GM12891 (cell line): Measurements from ENCODE around the gene FCGR2B. TPM values are rescaled to one million over a fixed set of nuclear protein-coding genes. Genes with fewer than 3 reads are reported as not detected.
A peak's percentile ranks its signal among the peaks of the same experiment; 100 is the strongest.
"Not testable (repeated sequence)": the region's sequence is repeated elsewhere in the genome, so short reads cannot be mapped to it uniquely, and the experiment has no call there.

Source experiments
- DNase-seq: peaks from one replicate; pipeline ENCODE4 v3.0.0; 2011; ENCODE audit warnings: low spot score; ENCODE audit not compliant: insufficient read length
- FAIRE-seq: peaks from 2 replicates; lab custom pipeline; 2011; peaks lifted over from hg19 to GRCh38; lab: Jason Lieb, UNC
- PAX5 ChIP-seq: IDR thresholded peaks from 2 replicates; pipeline ENCODE4 v1.6.1; 2011; ENCODE audit warnings: low read length, moderate library complexity, mild to moderate bottlenecking; ENCODE audit not compliant: insufficient read depth, severe bottlenecking
- POLR2A ChIP-seq: IDR thresholded peaks from 2 replicates; pipeline ENCODE4 v1.6.1; 2011; ENCODE audit warnings: low read depth, low read length, control low read depth
- POLR2AphosphoS5 ChIP-seq: IDR thresholded peaks from 2 replicates; pipeline ENCODE4 v1.6.1; 2011; ENCODE audit warnings: low read depth, low read length, control low read depth
- POU2F2 ChIP-seq: IDR thresholded peaks from 2 replicates; pipeline ENCODE4 v1.6.1; 2011; ENCODE audit warnings: low read depth, mild to moderate bottlenecking, control low read depth, low read length, moderate library complexity
- SPI1 ChIP-seq: IDR thresholded peaks from 2 replicates; pipeline ENCODE4 v1.6.1; 2011; ENCODE audit warnings: low read depth, low read length, control low read depth
- TAF1 ChIP-seq: IDR thresholded peaks from 2 replicates; pipeline ENCODE4 v1.6.1; 2011; ENCODE audit warnings: low read depth, low read length, control low read depth
- polyA plus RNA-seq: library from polyadenylated mRNA; unstranded; fragments of >200 nt; gene quantifications from one replicate; pipeline ENCODE4 v1.2.1, GENCODE V29; 2012; ENCODE audit warnings: low read depth, missing spikeins, inconsistent platforms; ENCODE audit not compliant: missing spikeins

The FCGR2B gene
- 37.4 TPM for polyA plus RNA-seq

GRCh38 chr1:161662684-161663339 lies at the start of gene FCGR2B:
TSS of gene FCGR2B (plus strand) at chr1:161663143. CDS start at chr1:161663242, 99 bp downstream.
- DNase-seq = not testable (repeated sequence)
- FAIRE-seq = peak; percentile 45

DNA sequence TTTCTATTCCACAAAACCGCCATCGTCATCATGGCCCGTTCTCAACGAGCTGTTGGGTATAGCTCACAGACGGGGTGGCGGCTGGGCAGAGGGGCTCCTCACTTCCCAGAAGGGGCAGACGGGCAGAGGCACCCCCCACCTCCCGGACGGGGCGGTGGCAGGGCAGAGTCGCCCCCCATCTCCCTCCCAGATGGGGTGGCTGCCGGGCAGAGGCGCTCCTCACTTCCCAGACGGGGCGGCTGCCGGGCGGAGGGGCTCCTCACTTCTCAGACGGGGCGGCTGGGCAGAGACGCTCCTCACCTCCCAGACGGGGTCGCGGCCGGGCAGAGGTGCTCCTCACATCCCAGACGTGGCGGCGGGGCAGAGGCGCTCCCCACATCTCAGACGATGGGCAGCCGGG lies 46.5 kb upstream of the FCGR2B start:
- DNase-seq, FAIRE-seq: not testable (repeated sequence)

GRCh38 chr1:161618517-161618916 lies 44.4 kb upstream of the FCGR2B start:
- DNase-seq = not testable (repeated sequence)

GRCh38 chr1:161620399-161620798 lies 42.5 kb upstream of the FCGR2B start:
- DNase-seq, FAIRE-seq: not testable (repeated sequence)

More at GRCh38 chr1:161618517-161618916, 44.4 kb upstream of the FCGR2B start:
- not testable (repeated sequence) for FAIRE-seq

DNA sequence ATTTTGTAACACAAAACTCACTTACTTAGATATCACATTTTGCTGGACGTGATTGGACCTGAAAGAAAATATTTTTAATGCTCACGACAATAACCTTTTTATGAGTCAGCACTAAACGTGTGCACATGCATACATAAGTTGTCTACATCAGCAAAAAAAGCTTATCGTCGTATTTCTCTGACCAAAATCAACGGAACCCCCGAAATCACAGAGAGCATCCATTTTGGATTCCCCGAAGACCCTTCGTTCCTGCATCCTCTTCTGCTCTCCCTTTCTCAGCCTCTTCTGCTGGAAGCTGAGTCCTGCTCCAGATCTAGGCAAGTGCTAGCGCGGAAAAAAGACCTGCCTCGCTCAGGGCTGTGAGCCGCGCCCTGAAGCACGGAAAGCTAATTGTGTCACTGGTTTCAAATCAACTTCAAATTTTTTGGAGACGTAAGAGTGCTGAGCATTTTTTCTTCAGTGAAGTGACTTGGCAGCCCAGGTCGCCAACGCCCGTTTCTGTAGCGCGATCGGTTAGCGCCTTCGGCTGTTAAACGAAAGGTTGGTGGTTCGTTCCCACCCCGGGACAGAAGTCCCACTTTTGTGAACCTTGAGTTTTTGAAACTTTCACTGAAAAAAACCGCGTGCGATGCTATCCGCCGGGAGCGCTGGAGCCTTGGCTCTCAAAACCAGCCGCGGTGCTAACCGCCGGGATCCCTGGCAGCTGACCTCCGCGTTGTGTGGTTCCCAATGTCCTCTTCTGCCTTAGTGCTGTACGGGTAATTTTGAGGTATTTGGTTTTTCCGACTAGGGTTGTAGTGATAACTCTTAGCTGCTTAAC lies 41.6 kb upstream of the FCGR2B start:
- peak; percentile 74 for FAIRE-seq

DNA sequence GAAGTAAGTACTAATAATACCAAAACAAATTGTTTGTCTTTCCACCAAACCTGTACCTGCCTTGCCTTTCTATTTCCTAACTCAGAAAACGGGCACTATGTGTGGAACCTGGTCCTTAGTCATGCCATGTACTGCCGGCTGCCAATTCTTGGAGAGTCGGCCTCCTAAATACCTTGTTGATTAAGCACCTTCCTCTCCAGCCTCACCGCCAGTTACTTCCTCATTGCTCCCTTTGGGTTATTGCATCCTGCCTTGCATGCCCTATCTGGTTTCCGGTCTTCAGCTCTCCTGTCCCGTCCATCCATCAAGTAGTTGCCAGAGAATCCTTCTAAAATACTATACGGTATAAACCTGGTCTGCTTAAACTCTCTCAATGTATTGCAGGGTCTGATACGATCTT lies 40.9 kb upstream of the FCGR2B start:
- DNase-seq, FAIRE-seq: not testable (repeated sequence)

More for the DNA sequence above, 41.6 kb upstream of the FCGR2B start:
- DNase-seq = not testable (repeated sequence)

DNA sequence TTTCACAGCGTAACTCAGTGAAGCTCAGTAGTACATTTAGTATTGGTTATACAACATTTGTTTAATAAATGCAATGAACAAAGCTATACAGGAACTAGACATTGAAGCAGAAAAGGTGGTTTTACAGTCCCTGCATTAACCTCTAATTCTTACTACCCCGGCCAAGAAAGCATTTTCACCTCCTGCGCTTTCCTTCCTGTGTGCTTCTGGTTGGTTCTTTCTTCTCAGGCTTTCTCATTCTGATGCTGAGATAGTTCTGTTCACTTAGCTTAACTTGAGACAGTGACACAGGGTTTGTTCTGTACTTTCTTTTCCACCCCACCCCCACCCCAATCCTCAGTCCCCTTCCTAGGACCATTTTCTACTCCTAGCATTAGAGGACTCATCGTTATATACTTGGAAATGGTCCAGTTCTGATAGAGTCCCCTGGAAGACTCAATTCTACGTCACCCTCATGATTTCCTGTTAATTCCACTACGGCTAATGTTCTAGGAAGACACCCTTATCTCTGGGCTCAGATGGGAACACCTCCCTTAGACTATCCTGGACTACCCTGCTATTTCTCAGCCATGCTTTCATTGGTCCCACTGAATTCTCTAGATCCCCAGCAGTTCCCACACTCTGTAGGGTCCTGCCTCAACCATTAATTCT lies 39.4 kb upstream of the FCGR2B start:
- peak; percentile 91 for FAIRE-seq
- DNase-seq = not testable (repeated sequence)

- not testable (repeated sequence) for FAIRE-seq, DNase-seq
These were observed 38.3 kb upstream of the FCGR2B start for GRCh38 chr1:161624605-161625004.

DNA sequence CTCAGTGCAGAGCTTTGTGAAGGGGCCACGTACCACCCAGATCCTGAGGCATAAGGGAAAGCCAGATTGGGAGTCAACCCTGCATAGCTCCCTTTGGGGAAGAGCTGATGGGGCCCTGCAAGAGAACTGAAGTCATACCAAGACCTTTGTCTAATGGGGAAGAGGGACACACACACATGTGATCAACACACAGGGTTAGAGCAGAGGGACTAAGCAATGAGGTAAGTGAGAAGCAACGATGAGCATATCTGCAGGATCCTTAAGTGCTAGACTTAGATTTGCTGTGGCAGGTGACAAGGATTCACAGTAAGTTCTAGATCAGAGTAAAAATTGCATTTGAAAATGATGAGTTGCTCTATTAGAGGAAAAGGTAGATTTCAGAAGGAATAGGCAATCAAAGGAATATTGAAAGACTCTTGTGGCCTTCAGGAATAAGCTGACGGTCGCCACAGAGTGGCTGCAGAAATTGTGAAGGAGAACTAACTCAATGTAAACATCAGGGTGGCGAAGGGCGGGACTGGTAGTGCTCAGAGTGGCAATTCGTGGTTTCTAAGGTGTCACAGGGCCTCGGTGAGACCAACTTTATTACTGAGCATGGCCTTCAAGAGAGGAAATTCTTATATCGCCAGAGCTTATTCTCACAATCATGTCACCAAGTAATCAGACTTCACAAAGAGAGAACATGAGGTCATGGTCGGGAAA lies 36.3 kb upstream of the FCGR2B start:
- FAIRE-seq = peak; percentile 81
- not testable (repeated sequence) for DNase-seq

DNA sequence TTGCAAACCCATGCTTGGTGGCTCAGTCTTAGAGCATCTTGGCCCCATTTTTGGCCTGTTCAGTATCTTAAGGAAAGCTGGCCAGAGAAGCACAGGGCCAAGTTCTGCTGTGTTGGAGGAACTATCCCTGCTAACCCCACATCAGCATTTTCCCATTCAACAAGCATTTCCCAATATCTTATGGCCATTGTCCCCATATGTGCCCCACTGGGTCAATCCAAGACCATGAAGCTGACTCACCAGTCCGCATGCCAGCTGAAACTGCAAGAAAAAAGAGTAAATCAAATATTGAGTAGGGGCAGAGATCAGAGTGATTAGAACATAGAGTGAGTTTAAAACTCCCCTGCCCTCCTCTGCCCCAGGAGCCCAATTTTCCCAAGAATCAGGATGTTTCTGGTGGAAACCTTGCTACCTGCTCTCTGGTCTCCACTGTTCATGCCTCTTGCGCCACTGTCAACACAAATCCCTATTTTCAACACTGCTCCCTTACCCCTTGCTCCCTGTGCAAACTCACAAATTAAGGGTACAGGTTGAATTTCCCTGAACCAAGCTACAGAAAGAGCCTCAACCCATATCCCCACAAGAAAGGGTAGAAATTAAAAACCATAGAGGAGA lies 32.7 kb upstream of the FCGR2B start:
- not testable (repeated sequence) for DNase-seq, FAIRE-seq

DNA sequence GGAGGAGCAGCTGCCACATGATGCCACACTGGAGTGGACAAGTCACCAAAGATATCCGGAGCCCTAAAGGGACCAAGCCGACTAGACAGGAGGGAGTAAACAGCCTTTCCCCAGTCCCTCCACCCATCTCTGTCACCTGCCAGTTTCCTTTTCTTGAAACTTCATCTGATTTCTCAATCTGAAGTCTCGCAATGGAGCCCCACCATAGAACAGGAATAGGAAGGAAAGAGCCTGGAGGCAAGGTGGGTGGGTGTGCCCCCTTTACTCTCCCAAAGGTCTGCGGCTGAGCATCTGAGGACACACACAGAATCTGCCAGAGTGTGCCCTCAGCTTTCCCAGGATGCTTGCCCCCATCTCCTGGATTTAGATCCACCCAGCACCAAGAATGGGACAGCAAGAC lies 31.9 kb upstream of the FCGR2B start, which contains the start of gene FCGR3B:
Gene FCGR3B, minus strand, starts transcription at position 101 of the 400 bp plus-strand sequence. Its CDS starts 82 bp downstream, at position 19.
- no peak for FAIRE-seq
- no peak for DNase-seq
- TF ChIP-seq TAF1 = no peak
- no peak for TF ChIP-seq SPI1
- TF ChIP-seq POU2F2 = no peak
- TF ChIP-seq POLR2A = no peak
- TF ChIP-seq POLR2AphosphoS5 = no peak
- no peak for TF ChIP-seq PAX5

DNA sequence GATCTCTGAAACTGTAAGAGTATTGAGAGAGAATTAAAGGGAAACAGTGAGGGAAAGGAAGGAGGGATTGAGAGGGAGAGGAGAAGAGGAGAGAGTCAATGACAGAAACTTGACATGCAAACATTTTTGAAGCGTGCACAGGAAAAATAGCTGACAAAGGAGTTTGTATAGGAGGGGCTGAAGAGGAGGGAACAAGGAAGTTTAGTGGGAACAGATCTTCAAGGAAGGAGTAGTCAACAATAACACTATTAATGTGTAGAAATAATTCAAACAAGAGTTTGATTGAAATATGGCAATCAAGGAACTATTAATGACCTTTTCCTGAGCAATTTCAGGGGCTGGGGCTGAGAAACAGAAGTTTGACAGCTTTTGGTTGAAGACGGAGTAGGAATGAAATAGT lies 27.9 kb upstream of the FCGR2B start:
- FAIRE-seq, DNase-seq: not testable (repeated sequence)

DNA sequence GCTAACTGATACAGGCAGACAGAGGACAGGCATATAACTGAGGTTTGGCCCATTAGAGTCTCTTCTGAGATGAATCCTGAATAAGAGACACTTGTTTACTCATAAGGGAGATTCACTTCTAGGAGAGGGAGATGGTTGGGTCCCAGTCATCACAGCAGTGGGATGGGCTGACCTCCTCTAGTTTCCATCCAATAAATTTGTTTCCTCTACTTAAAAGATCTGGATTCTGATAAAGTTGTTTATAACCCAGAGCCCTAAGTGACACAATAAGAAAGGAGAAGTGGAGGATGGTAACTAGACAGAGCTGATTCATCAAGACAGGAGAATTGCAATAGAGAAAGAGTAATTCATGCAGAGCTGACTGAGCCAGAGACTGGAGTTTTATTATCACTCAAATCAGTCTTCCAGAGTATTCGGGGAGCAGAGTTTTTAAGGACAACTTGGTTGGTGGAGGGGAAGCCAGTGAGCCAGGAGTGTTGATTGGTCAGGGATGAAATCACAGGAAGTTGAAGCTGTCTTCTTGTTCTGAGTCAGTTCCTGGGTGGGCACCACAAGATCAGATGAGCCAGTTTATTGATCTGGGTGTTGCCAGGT lies 26.7 kb upstream of the FCGR2B start:
- peak; percentile 89 for FAIRE-seq
- DNase-seq = not testable (repeated sequence)

DNA sequence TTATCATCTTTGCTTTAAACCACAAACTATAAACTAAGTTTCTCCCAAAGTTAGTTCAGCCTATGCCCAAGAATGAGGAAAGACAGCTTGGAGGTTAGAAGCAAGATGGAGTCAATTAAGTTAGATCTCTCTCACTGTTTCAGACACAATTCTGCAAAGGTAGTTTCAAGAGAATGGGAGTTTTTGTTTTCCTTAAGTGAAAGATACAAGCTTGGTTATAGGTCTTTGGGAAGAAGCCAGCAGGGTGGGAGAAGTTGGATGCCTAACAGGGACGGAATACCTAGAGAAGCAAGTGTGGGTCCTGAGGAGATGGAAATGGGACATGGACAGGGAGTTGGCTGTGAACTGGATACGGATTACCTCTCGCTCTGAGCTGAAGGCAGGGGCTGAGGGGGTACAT lies 26.0 kb upstream of the FCGR2B start:
- peak; percentile 5 for FAIRE-seq
- not testable (repeated sequence) for DNase-seq

DNA sequence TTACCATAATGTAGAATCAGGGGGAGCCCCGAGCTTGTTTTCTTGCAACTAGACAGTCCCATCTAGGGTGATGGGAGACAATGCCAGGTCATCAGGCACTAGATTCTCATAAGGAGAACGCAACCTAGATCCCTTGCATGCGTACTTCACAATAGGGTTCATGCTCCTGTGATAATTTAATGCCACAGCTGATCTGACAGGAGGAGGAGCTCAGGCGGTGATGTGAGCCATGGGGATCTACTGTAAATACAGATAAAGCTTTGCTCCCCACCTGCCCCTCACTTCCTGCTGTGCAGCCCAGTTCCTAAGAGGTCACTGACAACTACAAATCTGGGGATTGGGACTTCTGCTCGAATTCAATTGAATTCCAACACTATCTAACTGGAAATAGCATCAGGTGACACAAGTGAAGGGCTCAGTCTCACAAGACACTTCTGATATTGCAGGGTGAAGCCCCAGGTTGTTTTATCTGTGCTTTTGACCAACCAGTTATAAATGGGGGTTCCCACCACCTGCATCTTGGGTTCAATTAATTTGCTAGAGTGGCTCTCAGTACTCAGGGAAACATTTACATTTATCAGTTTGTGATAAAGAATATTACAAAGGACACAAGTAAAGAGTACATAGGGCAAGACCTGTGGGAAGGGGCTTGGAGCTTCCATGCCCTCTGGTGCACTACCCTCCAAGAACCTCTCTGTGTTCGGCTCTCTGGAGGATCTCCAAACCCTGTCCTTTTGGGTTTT lies 24.5 kb upstream of the FCGR2B start:
- not testable (repeated sequence) for FAIRE-seq, DNase-seq

DNA sequence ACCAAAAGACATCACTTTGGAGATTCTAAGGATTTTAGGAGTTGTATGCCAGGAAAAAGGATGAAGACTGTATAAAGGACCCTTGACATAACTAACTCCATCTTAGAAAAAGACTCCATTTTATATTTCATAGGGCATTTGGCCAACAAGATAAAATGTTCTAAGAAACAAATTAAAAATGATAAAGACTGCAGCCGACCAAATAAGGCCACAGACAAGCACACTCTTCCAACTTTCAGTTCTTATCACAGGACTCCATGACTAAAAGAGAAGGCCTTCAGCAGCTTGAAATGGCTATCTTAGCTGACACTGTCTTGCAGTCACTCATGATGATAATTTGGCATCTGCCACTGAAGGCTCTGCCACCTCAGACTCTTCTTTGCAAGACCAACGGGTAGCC lies 23.7 kb upstream of the FCGR2B start:
- FAIRE-seq, DNase-seq: not testable (repeated sequence)
